Activated CD4-positive, alpha-beta T cell treated with anti-CD3 and anti-CD28 coated beads, Interleukin-2, amount 10 ng/mL, durations not matched to agents 24 days and 14 days (primary cell): ENCODE measurements around the gene TMEM63C. TPM values are rescaled to one million over a fixed set of nuclear protein-coding genes. Genes with fewer than 3 reads are reported as not detected.
"Not testable (repeated sequence)": the region's sequence is repeated elsewhere in the genome, so short reads cannot be mapped to it uniquely, and the experiment has no call there.

ENCODE experiments used
- DNase-seq: peaks from one replicate; pipeline ENCODE4 v3.0.0; 2022
- H3K27ac Mint-ChIP-seq: one replicate; pipeline ENCODE4 v1.8.0; 2022; ENCODE audit warnings: mild to moderate bottlenecking, mixed read lengths
- H3K27me3 Mint-ChIP-seq: one replicate; pipeline ENCODE4 v1.8.0; 2022; ENCODE audit warnings: mixed read lengths
- H3K36me3 Mint-ChIP-seq: one replicate; pipeline ENCODE4 v1.8.0; 2022; ENCODE audit warnings: low read depth, mild to moderate bottlenecking, mixed read lengths
- H3K4me1 Mint-ChIP-seq: one replicate; pipeline ENCODE4 v1.8.0; 2021; ENCODE audit warnings: mixed read lengths
- H3K4me3 Mint-ChIP-seq: one replicate; pipeline ENCODE4 v1.8.0; 2022; ENCODE audit warnings: mild to moderate bottlenecking, moderate library complexity, mixed read lengths
- H3K9me3 Mint-ChIP-seq: one replicate; pipeline ENCODE4 v1.8.0; 2021; ENCODE audit warnings: mixed read lengths
- intact Hi-C: fragments of 100-400 bp; cut with micrococcal nuclease; formaldehyde crosslinking; loops from one replicate; pipeline ENCODE4 v1.15.1; 2023
- total RNA-seq: library from RNA; stranded (reverse); gene quantifications from 2 replicates; pipeline ENCODE4 v1.2.3, GENCODE V29; 2022

TMEM63C gene
- total RNA-seq, 1 donor from 2014 or later = 2.3 TPM

DNA sequence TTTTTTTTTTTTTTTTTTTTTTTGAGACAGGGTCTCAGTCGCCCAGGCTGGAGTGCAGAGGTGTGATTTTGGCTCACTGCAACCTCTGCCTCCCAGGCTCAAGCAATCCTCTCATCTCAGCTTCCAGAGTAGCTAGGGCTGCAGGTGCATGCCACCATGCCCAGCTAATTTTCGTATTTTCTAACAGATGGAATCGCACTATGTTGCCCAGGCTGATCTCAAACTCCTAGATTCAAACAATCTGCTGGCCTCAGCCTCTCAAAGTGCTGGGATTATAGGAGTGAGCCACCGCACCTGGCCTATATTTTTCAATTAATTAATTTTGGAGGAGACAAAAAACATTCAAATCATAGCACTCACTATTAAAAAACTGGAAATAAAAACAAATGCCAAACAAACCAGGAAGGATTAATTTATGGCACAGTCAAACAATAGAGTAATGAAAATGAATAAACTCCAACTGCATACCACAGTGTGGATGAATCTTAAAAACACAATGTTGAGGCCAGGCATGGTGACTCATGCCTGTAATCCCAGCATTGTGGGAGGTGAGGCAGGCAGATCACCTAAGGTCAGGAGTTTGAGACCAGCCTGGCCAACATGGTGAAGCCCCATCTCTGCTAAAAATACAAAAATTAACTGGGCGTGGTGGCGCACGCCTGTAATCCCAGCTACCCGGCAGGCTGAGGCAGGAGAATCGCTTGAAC is 7.5 kb upstream of the TMEM63C start:
- peaks cover 24% of the 10 kb centered on the region for H3K27me3 Mint-ChIP-seq

DNA sequence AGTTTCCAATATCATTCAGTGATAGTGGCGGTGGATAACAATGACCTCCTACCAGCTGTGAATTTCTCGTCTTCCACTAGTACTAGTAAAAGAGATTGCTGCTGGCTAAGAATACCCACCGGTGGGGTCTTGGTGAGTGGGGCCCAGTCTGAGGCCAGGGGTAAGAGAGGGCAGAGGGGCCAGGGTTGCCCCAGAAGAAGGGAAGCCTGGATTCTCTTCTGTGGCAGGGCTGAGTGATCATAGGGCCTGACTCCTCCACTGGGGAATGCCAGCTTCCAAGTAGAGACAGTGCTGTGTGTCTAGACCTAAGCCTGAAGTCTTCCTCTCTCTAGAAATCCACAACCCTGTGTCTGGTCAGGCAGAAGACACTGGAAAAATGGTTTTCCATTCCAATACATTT is 5.8 kb upstream of the TMEM63C start:
- Mint-ChIP-seq H3K27me3 (peaks cover 30% of the 10 kb centered on the region), H3K4me3 (no peak overlapping the region), H3K4me1 (peaks cover 3% of the 10 kb centered on the region), H3K27ac (no peak overlapping the region), H3K9me3 (no peaks in the 10 kb centered on the region), H3K36me3 (no peaks in the 10 kb centered on the region)
- intact Hi-C loops = no loop called here
- DNase-seq = no peak

More for the DNA sequence above, 7.5 kb upstream of the TMEM63C start:
- H3K27ac Mint-ChIP-seq, H3K9me3 Mint-ChIP-seq, DNase-seq, H3K4me3 Mint-ChIP-seq, H3K4me1 Mint-ChIP-seq, H3K36me3 Mint-ChIP-seq, intact Hi-C loops: not testable (repeated sequence)

DNA sequence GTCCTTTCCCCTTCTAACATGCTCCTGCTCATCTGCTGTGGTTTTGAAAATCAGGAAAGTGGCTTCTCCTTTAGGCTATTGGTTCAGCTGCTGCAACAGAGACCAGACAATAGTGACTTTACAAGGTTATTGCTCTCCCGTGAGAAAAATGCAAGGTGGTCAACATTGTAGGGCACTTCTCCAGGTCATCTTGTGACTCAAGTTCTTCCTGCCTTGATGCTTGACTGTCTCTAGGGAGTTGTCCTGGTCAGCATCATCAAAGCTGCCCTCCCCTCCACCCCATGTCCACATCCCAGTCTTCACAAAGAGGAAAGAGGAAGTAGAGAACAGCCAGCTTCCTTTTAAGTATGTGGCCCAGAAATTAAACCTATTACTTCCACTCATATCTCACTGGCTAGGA is 3.9 kb upstream of the TMEM63C start:
- peaks cover 36% of the 10 kb centered on the region for H3K27me3 Mint-ChIP-seq
- H3K36me3 Mint-ChIP-seq = no peaks in the 10 kb centered on the region
- H3K27ac Mint-ChIP-seq = no peak overlapping the region
- intact Hi-C loops = no loop called here
- H3K4me3 Mint-ChIP-seq = no peak overlapping the region
- peaks cover 12% of the 10 kb centered on the region for H3K4me1 Mint-ChIP-seq
- H3K9me3 Mint-ChIP-seq = no peaks in the 10 kb centered on the region
- no peak for DNase-seq

- Mint-ChIP-seq H3K27ac (no peak overlapping the region), H3K9me3 (no peaks in the 10 kb centered on the region), H3K36me3 (no peaks in the 10 kb centered on the region), H3K4me1 (peaks cover 13% of the 10 kb centered on the region), H3K27me3 (peaks cover 35% of the 10 kb centered on the region), H3K4me3 (no peak overlapping the region)
- no peak for DNase-seq
- intact Hi-C loops = no loop called here
These were observed 2.9 kb upstream of the TMEM63C start for GRCh38 chr14:77178656-77179055.

DNA sequence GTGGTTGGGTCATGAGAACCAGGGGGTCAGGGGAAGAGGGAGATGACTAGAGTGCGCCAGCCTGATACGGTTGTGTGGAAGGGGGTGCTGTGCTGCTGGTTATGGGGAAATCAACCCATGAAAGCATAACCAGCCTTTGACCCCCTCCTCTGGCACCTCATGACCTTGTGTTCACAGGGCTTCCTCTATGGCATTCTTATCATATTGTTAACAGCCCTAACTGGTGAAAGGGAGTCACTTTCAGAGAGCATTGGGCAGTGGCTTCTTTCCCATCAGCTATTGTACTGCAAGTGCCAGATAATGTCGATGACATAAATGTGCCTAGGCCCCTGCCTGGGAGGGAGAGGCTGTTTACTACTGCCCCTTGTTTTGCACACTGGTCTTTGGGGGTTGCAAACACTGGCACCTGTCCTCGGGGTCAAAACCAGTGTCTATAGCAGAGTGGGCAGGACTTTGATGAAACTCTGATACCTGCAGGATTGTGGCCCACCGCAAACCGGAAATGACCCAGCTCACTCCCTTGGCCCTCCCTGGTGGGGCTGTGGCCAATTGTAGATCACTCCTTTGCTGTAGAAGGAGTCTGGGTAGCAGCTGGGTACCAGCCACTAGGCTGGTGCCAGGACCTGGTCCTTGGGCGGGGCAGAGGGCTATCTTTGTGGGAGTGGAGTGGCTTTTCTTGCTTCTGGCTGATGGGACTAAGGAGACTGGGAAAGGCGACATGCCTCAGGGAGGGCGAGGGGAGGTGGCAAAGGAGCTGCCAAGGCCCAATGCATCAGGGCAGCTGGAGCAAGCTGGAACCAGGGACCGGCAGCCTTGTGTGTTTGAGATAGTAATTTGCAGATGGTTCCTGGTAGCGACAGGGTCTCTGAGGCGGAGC is 634 bp upstream of the TMEM63C start:
- Mint-ChIP-seq H3K36me3 (no peaks in the 10 kb centered on the region), H3K4me1 (peaks cover 21% of the 10 kb centered on the region), H3K4me3 (peak overlapping the region; percentile 75), H3K27me3 (peaks cover 32% of the 10 kb centered on the region), H3K27ac (peak overlapping the region; percentile 56), H3K9me3 (no peaks in the 10 kb centered on the region)
- intact Hi-C loops = no loop called here
- DNase-seq = no peak

DNA sequence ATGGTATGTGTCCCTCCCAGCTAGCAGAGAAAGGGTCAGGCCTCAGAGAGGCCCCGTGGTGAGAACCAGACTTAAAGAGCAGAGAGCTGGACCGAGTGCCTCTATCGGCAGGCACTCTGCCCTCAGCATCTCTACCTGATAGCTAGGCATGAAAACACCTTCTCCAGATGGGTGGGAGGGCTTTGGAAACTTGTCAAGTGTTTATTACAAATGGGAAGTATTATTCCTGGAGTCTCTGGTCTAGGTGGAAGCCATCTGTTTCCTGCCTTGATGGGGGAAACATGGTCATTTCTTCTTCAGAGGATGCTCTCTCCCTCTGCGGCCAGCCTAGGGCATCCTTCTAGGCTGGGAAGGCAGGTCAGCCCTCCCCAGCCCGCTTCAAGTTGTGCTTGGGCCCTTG is 2.3 kb downstream of the TMEM63C start:
- Mint-ChIP-seq H3K27me3 (peaks cover 24% of the 10 kb centered on the region), H3K9me3 (no peaks in the 10 kb centered on the region), H3K36me3 (no peaks in the 10 kb centered on the region), H3K4me3 (no peak overlapping the region), H3K4me1 (peaks cover 18% of the 10 kb centered on the region), H3K27ac (no peak overlapping the region)
- DNase-seq = no peak
- intact Hi-C loops = no loop called here

GRCh38 chr14:77184396-77185092 is 2.9 kb downstream of the TMEM63C start:
- Mint-ChIP-seq H3K27me3 (peaks cover 28% of the 10 kb centered on the region), H3K4me3 (no peak overlapping the region), H3K27ac (peak overlapping the region; percentile 38), H3K36me3 (no peaks in the 10 kb centered on the region), H3K9me3 (no peaks in the 10 kb centered on the region), H3K4me1 (peaks cover 18% of the 10 kb centered on the region)
- intact Hi-C loops = no loop called here
- no peak for DNase-seq

DNA sequence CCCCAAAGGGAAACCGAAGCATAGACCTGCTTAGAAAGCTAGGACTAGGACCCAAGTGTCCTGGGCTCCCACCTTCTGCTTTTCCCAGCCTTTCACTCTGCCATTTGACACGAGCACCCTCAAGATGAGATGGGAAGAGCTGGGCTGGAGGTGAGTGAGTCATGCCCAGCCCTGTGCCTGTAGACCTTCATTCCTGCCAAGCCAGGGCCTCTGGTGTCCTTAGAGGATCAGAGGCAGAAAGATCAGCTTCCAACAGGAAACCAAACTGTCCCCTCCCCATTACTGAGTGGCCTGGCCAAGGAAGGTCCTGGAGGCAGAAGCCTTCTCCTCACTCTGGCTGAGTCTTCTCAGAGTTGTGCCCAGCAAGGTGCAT is 3.5 kb downstream of the TMEM63C start:
- Mint-ChIP-seq H3K36me3 (no peaks in the 10 kb centered on the region), H3K4me1 (peaks cover 18% of the 10 kb centered on the region), H3K27me3 (peaks cover 27% of the 10 kb centered on the region), H3K4me3 (no peak overlapping the region), H3K9me3 (no peaks in the 10 kb centered on the region), H3K27ac (no peak overlapping the region)
- intact Hi-C loops = no loop called here
- DNase-seq = no peak

DNA sequence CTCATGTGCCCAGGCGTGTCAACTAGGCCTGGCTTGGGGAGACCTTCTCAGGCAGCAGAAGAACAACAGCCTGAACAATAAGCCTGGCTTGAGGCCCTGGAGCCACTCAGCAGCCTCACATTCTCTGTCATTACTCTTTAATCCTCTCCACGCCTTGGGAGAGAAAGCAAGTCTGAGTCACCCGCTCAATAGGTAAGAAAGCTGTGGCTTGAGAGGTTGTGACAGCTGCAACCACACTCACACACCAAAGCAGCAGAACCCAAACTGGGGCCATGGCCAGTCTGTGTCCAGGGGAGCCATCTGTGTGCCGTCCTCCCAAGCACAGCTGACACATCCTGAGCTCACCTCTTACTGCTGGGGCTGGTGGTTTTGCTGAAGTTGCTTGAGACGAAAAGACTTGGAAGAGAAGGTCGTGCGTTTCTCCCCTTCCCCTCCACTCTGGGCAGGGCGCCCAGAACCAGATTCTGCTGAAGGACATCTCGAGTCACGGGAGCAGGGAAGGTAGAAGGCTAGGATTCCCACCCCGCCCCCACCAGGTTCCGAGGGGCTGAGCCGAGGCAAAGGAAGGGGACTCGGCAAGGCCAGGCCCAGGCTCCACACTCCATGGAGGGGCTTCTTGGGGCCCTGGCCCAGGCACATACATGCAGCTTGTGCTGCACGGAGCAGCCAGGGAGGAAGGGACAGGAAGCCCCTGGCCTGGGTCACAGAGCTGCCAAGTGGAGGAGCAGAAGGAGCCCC is 5.5 kb downstream of the TMEM63C start:
- Mint-ChIP-seq H3K36me3 (no peaks in the 10 kb centered on the region), H3K9me3 (no peaks in the 10 kb centered on the region), H3K27ac (no peak overlapping the region), H3K27me3 (peaks cover 20% of the 10 kb centered on the region), H3K4me1 (peaks cover 13% of the 10 kb centered on the region), H3K4me3 (no peak overlapping the region)
- intact Hi-C loops = no loop called here
- no peak for DNase-seq

GRCh38 chr14:77187649-77188012 is 6.0 kb downstream of the TMEM63C start:
- Mint-ChIP-seq H3K27me3 (peaks cover 22% of the 10 kb centered on the region), H3K4me3 (no peak overlapping the region), H3K27ac (no peak overlapping the region)

GRCh38 chr14:77189479-77189878 is 7.9 kb downstream of the TMEM63C start:
- H3K27ac Mint-ChIP-seq = no peak overlapping the region
- DNase-seq = no peak
- peaks cover 19% of the 10 kb centered on the region for H3K27me3 Mint-ChIP-seq
- H3K9me3 Mint-ChIP-seq = no peaks in the 10 kb centered on the region
- H3K4me3 Mint-ChIP-seq = no peak overlapping the region
- intact Hi-C loops = no loop called here
- peaks cover 6% of the 10 kb centered on the region for H3K4me1 Mint-ChIP-seq
- H3K36me3 Mint-ChIP-seq = no peaks in the 10 kb centered on the region

More at GRCh38 chr14:77187649-77188012, 6.0 kb downstream of the TMEM63C start:
- no peak for DNase-seq
- Mint-ChIP-seq H3K4me1 (peaks cover 9% of the 10 kb centered on the region), H3K36me3 (no peaks in the 10 kb centered on the region), H3K9me3 (no peaks in the 10 kb centered on the region)
- intact Hi-C loops = no loop called here

DNA sequence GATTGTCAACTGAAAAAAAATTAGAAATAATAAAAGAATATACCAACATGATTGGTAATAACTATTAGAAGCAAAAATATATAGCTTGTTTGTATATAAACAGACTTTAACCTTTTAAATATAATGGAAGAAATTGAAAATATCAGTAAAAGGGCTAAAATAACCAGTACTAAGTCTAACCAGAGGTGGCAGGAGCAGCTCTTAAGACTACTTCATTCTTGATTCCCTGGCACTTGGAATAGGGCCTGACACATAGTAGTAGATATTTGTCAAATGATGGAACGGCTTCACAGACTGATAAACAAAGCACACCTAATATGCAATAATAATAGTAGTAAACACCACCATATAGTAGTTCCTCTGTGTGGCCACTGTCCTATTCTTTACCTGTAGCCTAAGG is 9.4 kb downstream of the TMEM63C start:
- peaks cover 19% of the 10 kb centered on the region for H3K27me3 Mint-ChIP-seq
- intact Hi-C loops = no loop called here
- no peaks in the 10 kb centered on the region for H3K9me3 Mint-ChIP-seq
- no peak overlapping the region for H3K4me3 Mint-ChIP-seq
- no peak overlapping the region for H3K27ac Mint-ChIP-seq
- DNase-seq = no peak
- no peaks in the 10 kb centered on the region for H3K36me3 Mint-ChIP-seq
- no peaks in the 10 kb centered on the region for H3K4me1 Mint-ChIP-seq

DNA sequence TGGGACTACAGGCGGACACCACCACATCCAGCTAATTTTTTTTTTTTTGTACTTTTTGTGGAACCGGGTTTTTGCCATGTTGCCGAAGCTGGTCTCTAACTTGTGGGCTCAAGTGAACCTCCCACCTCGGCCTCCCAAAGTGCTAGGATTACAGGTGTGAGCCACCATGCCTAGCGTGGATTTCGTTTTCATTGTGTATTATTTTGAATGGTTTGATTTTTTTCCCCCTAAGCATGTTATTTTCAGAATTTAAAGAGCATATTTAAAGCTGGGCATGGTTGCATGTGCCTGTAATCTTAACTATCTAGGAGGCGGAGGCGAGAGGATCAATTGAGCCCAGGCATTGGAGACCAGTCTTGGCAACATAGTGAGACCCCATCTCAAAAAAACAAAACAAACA is 13.1 kb downstream of the TMEM63C start:
- intact Hi-C loops = no loop called here
- Mint-ChIP-seq H3K36me3 (no peaks in the 10 kb centered on the region), H3K27me3 (peaks cover 12% of the 10 kb centered on the region), H3K27ac (no peak overlapping the region), H3K9me3 (no peaks in the 10 kb centered on the region), H3K4me3 (no peak overlapping the region), H3K4me1 (no peaks in the 10 kb centered on the region)
- no peak for DNase-seq
